ENCODE results near the gene TMEM203. TPM values are rescaled to one million over a fixed set of nuclear protein-coding genes. Genes with fewer than 3 reads are reported as not detected.
A peak's percentile ranks its signal among the peaks of the same experiment; 100 is the strongest.

TMEM203 gene
- total and polyA plus RNA-seq, 2 of the 13 experiments (the other 11 are each of a cell fraction or from before 2014, with no cell fraction given), result 23.4 to 36.7 TPM

GRCh38 chr9:137254624-137255447 lies 49.4 kb upstream of the TMEM203 start, which contains the start of gene NELFB (continued):
- TF ChIP-seq ZNF318 (CRISPR knock-in tag; IDR thresholded peaks at IDR 0.05), result no peak
- no peak for TF ChIP-seq UBTF (CRISPR knock-in tag; IDR thresholded peaks at IDR 0.05)
- TF ChIP-seq SOX5 (CRISPR knock-in tag; IDR thresholded peaks at IDR 0.05; ENCODE audit: borderline replicate concordance), result peak; percentile 21; the same call in 1 of the 2 replicates
- TF ChIP-seq ZNF33B (CRISPR knock-in tag; IDR thresholded peaks at IDR 0.05), result no peak
- 0 out of 2 replicates have a peak, but pooled peaks have one; percentile 1 for TF ChIP-seq ZNF331 (CRISPR knock-in tag; IDR thresholded peaks at IDR 0.05)
- TF ChIP-seq PLSCR1 (CRISPR knock-in tag; IDR thresholded peaks at IDR 0.05; ENCODE audit: borderline replicate concordance), result no peak
- no peak for TF ChIP-seq KMT2A (CRISPR knock-in tag; IDR thresholded peaks at IDR 0.05)
- no peak; the same call in 1 of the 2 replicates for TF ChIP-seq NFYB (CRISPR knock-in tag; IDR thresholded peaks at IDR 0.05)
- TF ChIP-seq ZNF121 (CRISPR knock-in tag; IDR thresholded peaks at IDR 0.05), result no peak
- no peak; the same call in 1 of the 2 replicates for TF ChIP-seq ZNF441 (CRISPR knock-in tag; IDR thresholded peaks at IDR 0.05; ENCODE audit: borderline replicate concordance)
- 0 out of 2 replicates have a peak, but pooled peaks have one; percentile 32 for TF ChIP-seq ZXDC (CRISPR knock-in tag; IDR thresholded peaks at IDR 0.05)
- no peak for TF ChIP-seq ZNF232 (CRISPR knock-in tag; IDR thresholded peaks at IDR 0.05; ENCODE audit: borderline replicate concordance)
- no peak for TF ChIP-seq JUN (CRISPR knock-in tag; IDR thresholded peaks at IDR 0.05)
